ENCODE results near the gene ZNF546.
A peak's percentile ranks its signal among the peaks of the same experiment; 100 is the strongest.

The ZNF546 gene

GRCh38 chr19:39969681-39970424 lies 27.0 kb upstream of the ZNF546 start:
- peaks cover 7% of the 10 kb centered on the region for H3K4me1 ChIP-seq (ENCODE audit: insufficient read depth, low read length)
- H3K36me3 ChIP-seq (ENCODE audit: insufficient read depth, low read length): peaks cover 27% of the 10 kb centered on the region
- no peaks in the 10 kb centered on the region for H3K27me3 ChIP-seq (ENCODE audit: insufficient read depth, low read length)
- peak overlapping the region; percentile 56 for H2AFZ ChIP-seq (ENCODE audit: low read depth, low read length)
- H3K4me3 ChIP-seq (ENCODE audit: low read length): peak overlapping the region; percentile 83
- no peaks in the 10 kb centered on the region for H3K9me3 ChIP-seq (ENCODE audit: low read length)

DNA sequence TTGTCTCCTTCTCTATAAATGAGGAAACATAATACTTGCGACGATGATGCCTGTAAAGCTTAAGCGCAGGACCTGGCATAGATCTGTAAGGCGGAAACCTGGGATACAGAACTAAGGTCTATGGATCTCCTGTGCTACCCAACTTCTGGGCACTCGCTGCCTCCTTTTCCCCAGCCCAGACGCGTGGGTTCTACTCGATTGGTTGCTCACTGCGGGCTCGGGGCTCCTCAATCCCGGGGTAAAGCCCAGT lies 26.5 kb upstream of the ZNF546 start:
- Histone ChIP-seq H3K4me1 (ENCODE audit: insufficient read depth, low read length) (peaks cover 7% of the 10 kb centered on the region), H3K36me3 (ENCODE audit: insufficient read depth, low read length) (peaks cover 32% of the 10 kb centered on the region), H3K9me3 (ENCODE audit: low read length) (no peaks in the 10 kb centered on the region), H2AFZ (ENCODE audit: low read depth, low read length) (peak overlapping the region; percentile 56), H3K4me3 (ENCODE audit: low read length) (peak overlapping the region; percentile 83), H3K27me3 (ENCODE audit: insufficient read depth, low read length) (no peaks in the 10 kb centered on the region)

GRCh38 chr19:39970675-39971379 lies 26.0 kb upstream of the ZNF546 start, which contains the start of gene PSMC4:
Gene PSMC4 (plus strand): TSS chr19:39971165. CDS start chr19:39971203, 38 bp downstream.
- H3K36me3 ChIP-seq (ENCODE audit: insufficient read depth, low read length): peaks cover 36% of the 10 kb centered on the region
- H3K9me3 ChIP-seq (ENCODE audit: low read length): no peaks in the 10 kb centered on the region
- peak within 1 kb of the TSS; percentile 56 for H2AFZ ChIP-seq (ENCODE audit: low read depth, low read length)
- H3K4me1 ChIP-seq (ENCODE audit: insufficient read depth, low read length): peaks cover 7% of the 10 kb centered on the region
- peak within 1 kb of the TSS; percentile 83 for H3K4me3 ChIP-seq (ENCODE audit: low read length)
- H3K27me3 ChIP-seq (ENCODE audit: insufficient read depth, low read length): no peaks in the 10 kb centered on the region

GRCh38 chr19:39971380-39972035 lies 25.4 kb upstream of the ZNF546 start:
- Histone ChIP-seq H3K27me3 (ENCODE audit: insufficient read depth, low read length) (no peaks in the 10 kb centered on the region), H3K4me1 (ENCODE audit: insufficient read depth, low read length) (peaks cover 7% of the 10 kb centered on the region), H2AFZ (ENCODE audit: low read depth, low read length) (no peak overlapping the region), H3K9me3 (ENCODE audit: low read length) (no peaks in the 10 kb centered on the region), H3K4me3 (ENCODE audit: low read length) (peak overlapping the region; percentile 83), H3K36me3 (ENCODE audit: insufficient read depth, low read length) (peaks cover 39% of the 10 kb centered on the region)

- Histone ChIP-seq H3K4me3 (ENCODE audit: low read length) (no peak overlapping the region), H3K36me3 (ENCODE audit: insufficient read depth, low read length) (peaks cover 65% of the 10 kb centered on the region), H3K9me3 (ENCODE audit: low read length) (no peaks in the 10 kb centered on the region), H2AFZ (ENCODE audit: low read depth, low read length) (no peak overlapping the region), H3K27me3 (ENCODE audit: insufficient read depth, low read length) (no peaks in the 10 kb centered on the region), H3K4me1 (ENCODE audit: insufficient read depth, low read length) (peaks cover 7% of the 10 kb centered on the region)
Measured at GRCh38 chr19:39974377-39975155, 22.3 kb upstream of the ZNF546 start.

- Histone ChIP-seq H3K4me1 (ENCODE audit: insufficient read depth, low read length) (no peaks in the 10 kb centered on the region), H2AFZ (ENCODE audit: low read depth, low read length) (no peak overlapping the region), H3K9me3 (ENCODE audit: low read length) (peaks cover 21% of the 10 kb centered on the region), H3K36me3 (ENCODE audit: insufficient read depth, low read length) (peaks cover 48% of the 10 kb centered on the region), H3K27me3 (ENCODE audit: insufficient read depth, low read length) (no peaks in the 10 kb centered on the region), H3K4me3 (ENCODE audit: low read length) (no peak overlapping the region)
Measured at GRCh38 chr19:39982883-39983282, 14.0 kb upstream of the ZNF546 start.

GRCh38 chr19:39983695-39984300 lies 13.1 kb upstream of the ZNF546 start:
- Histone ChIP-seq H2AFZ (ENCODE audit: low read depth, low read length) (no peak overlapping the region), H3K9me3 (ENCODE audit: low read length) (peaks cover 21% of the 10 kb centered on the region), H3K27me3 (ENCODE audit: insufficient read depth, low read length) (no peaks in the 10 kb centered on the region), H3K4me1 (ENCODE audit: insufficient read depth, low read length) (no peaks in the 10 kb centered on the region), H3K36me3 (ENCODE audit: insufficient read depth, low read length) (peaks cover 40% of the 10 kb centered on the region), H3K4me3 (ENCODE audit: low read length) (no peak overlapping the region)

GRCh38 chr19:39986643-39987042 lies 10.2 kb upstream of the ZNF546 start:
- peaks cover 11% of the 10 kb centered on the region for H3K36me3 ChIP-seq (ENCODE audit: insufficient read depth, low read length)
- no peaks in the 10 kb centered on the region for H3K4me1 ChIP-seq (ENCODE audit: insufficient read depth, low read length)
- no peaks in the 10 kb centered on the region for H3K27me3 ChIP-seq (ENCODE audit: insufficient read depth, low read length)
- no peak overlapping the region for H2AFZ ChIP-seq (ENCODE audit: low read depth, low read length)
- H3K9me3 ChIP-seq (ENCODE audit: low read length): peaks cover 14% of the 10 kb centered on the region
- H3K4me3 ChIP-seq (ENCODE audit: low read length): no peak overlapping the region

DNA sequence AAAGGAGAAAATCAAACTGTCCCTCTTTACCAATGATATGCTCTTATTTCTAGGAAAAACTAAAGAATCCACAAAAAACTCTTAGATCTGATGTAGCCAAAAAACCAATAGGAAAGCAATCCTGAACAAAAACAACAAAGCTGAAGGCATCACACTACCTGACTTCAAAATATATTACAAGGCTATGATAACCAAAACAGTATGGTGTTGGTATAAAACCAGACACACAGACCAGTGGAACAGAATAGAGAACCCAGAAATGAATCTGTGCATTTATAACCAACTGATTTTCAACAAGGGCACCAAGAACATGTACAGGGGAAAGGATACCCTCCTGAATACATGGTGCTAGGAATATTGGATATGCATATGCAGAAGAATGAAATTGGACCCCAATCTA lies 9.7 kb upstream of the ZNF546 start:
- Histone ChIP-seq H3K4me3 (ENCODE audit: low read length) (no peak overlapping the region), H3K36me3 (ENCODE audit: insufficient read depth, low read length) (peaks cover 8% of the 10 kb centered on the region), H3K9me3 (ENCODE audit: low read length) (peaks cover 12% of the 10 kb centered on the region), H2AFZ (ENCODE audit: low read depth, low read length) (no peak overlapping the region), H3K4me1 (ENCODE audit: insufficient read depth, low read length) (no peaks in the 10 kb centered on the region), H3K27me3 (ENCODE audit: insufficient read depth, low read length) (no peaks in the 10 kb centered on the region)

- H3K27me3 ChIP-seq (ENCODE audit: insufficient read depth, low read length): no peaks in the 10 kb centered on the region
- no peaks in the 10 kb centered on the region for H3K4me1 ChIP-seq (ENCODE audit: insufficient read depth, low read length)
- peaks cover 4% of the 10 kb centered on the region for H3K36me3 ChIP-seq (ENCODE audit: insufficient read depth, low read length)
- H3K4me3 ChIP-seq (ENCODE audit: low read length): no peak overlapping the region
- H2AFZ ChIP-seq (ENCODE audit: low read depth, low read length): no peak overlapping the region
- peaks cover 12% of the 10 kb centered on the region for H3K9me3 ChIP-seq (ENCODE audit: low read length)
Measured at GRCh38 chr19:39987596-39987995, 9.3 kb upstream of the ZNF546 start.

DNA sequence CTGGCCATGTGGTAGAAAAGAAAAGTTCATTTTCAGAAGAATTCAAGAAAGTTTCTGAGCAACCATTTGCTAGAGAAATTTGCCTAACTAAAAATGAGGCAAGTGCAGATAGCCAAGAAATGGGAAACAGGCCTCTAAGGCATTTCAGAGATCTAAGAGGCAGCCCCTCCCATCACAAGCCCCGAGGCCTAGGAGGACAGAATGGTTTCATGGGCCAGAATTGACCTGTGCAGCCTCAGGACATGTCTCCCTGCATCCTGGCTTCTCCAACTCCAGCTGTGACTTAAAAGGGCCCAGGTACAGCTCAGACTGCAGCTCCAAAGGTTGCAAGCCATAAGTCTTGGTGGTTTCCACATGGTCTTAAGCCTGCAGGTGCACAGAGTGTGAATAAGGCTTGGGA lies 3.3 kb upstream of the ZNF546 start:
- H3K27me3 ChIP-seq (ENCODE audit: insufficient read depth, low read length): no peaks in the 10 kb centered on the region
- peaks cover 12% of the 10 kb centered on the region for H3K4me1 ChIP-seq (ENCODE audit: insufficient read depth, low read length)
- H3K36me3 ChIP-seq (ENCODE audit: insufficient read depth, low read length): no peaks in the 10 kb centered on the region
- no peak overlapping the region for H2AFZ ChIP-seq (ENCODE audit: low read depth, low read length)
- no peak overlapping the region for H3K4me3 ChIP-seq (ENCODE audit: low read length)
- peaks cover 8% of the 10 kb centered on the region for H3K9me3 ChIP-seq (ENCODE audit: low read length)

DNA sequence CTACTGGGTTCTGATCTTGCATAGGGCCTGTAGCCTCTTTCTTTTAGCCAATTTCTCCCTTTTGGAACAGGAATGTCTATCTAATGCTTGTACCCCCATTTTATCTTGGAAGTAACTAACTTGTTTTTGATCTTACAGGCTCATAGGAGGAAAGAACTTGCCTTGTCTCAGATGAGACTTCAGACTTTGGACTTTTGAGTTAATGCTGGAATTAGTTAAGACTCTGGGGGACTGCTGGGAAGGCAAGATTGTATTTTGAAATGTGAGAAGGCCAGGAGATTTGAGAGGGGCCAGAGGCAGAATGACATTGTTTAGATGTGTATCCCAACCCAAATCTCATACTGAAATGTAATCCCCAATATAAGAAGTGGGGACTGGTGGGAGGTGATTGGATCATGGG lies 2.5 kb upstream of the ZNF546 start:
- no peaks in the 10 kb centered on the region for H3K27me3 ChIP-seq (ENCODE audit: insufficient read depth, low read length)
- H3K36me3 ChIP-seq (ENCODE audit: insufficient read depth, low read length): no peaks in the 10 kb centered on the region
- no peak overlapping the region for H2AFZ ChIP-seq (ENCODE audit: low read depth, low read length)
- no peak overlapping the region for H3K4me3 ChIP-seq (ENCODE audit: low read length)
- peaks cover 8% of the 10 kb centered on the region for H3K9me3 ChIP-seq (ENCODE audit: low read length)
- H3K4me1 ChIP-seq (ENCODE audit: insufficient read depth, low read length): peaks cover 12% of the 10 kb centered on the region
